PC-3 (cell line): Measurements from ENCODE around the gene CPN2. TPM values are rescaled to one million over a fixed set of nuclear protein-coding genes. Genes with fewer than 3 reads are reported as not detected.

Source experiments
- ATAC-seq: fragments of 200-7000 bp; cut with Tn5 transposase; 2 replicates; pipeline ENCODE4 v1.9.1; 2020; ENCODE audit warnings: mild to moderate bottlenecking, moderate library complexity
- BruUV-seq: library from RNA; stranded (reverse); fragments of 400-500 nt; replicated peaks from 2 replicates; lab custom pipeline; 2021; lab: Mats Ljungman, UMichigan
- CTCF ChIA-PET: fragments of 300-600 bp; sonication (Branson Sonifier 250); formaldehyde crosslinking; loops from one replicate; lab custom pipeline; 2022; ENCODE audit warnings: antibody characterized with exemption; lab: Charles Lee
- POLR2A ChIA-PET: fragments of 300-600 bp; sonication (Branson Sonifier 250); formaldehyde crosslinking; loops from one replicate; lab custom pipeline; 2022; ENCODE audit warnings: antibody characterized with exemption; ENCODE audit not compliant: unreplicated experiment; lab: Charles Lee
- DNase-seq: peaks from one replicate; pipeline ENCODE4 v3.0.0-alpha.2; 2015
- H2AFZ ChIP-seq: fragments of 300-600 bp; sonication (generic); 2 replicates; pipeline ENCODE4 v1.6.0; 2016; ENCODE audit warnings: antibody characterized with exemption, low read length
- H3F3A ChIP-seq: fragments of 300-600 bp; sonication (generic); one replicate; pipeline ENCODE4 v1.6.0; 2017; ENCODE audit warnings: antibody characterized with exemption, low read length, control low read depth, mild to moderate bottlenecking; ENCODE audit not compliant: unreplicated experiment
- H3K27ac ChIP-seq: fragments of 300-600 bp; sonication (generic); 2 replicates; pipeline ENCODE4 v1.5.1; 2016; ENCODE audit warnings: mild to moderate bottlenecking, low read length
- H3K27me3 ChIP-seq: fragments of 300-600 bp; sonication (generic); 2 replicates; pipeline ENCODE4 v1.6.1; 2016; ENCODE audit warnings: low read length, mixed read lengths
- H3K36me3 ChIP-seq: fragments of 300-600 bp; sonication (generic); 2 replicates; pipeline ENCODE4 v1.6.1; 2016; ENCODE audit warnings: low read depth, mixed run types, low read length, mixed read lengths
- H3K4me1 ChIP-seq: fragments of 300-600 bp; sonication (generic); 2 replicates; pipeline ENCODE4 v1.5.1; 2016; ENCODE audit warnings: low read length; ENCODE audit not compliant: insufficient read depth
- H3K4me2 ChIP-seq: fragments of 300-600 bp; sonication (generic); 2 replicates; pipeline ENCODE4 v1.6.0; 2016; ENCODE audit warnings: low read length
- H3K4me3 ChIP-seq: fragments of 300-600 bp; sonication (generic); 2 replicates; pipeline ENCODE4 v1.5.1; 2016; ENCODE audit warnings: mild to moderate bottlenecking, low read length, mixed read lengths
- H3K79me2 ChIP-seq: fragments of 300-600 bp; sonication (generic); 2 replicates; pipeline ENCODE4 v1.6.1; 2017; ENCODE audit warnings: low read length, mixed read lengths
- H3K9ac ChIP-seq: fragments of 300-600 bp; sonication (generic); 2 replicates; pipeline ENCODE4 v1.6.0; 2016; ENCODE audit warnings: mild to moderate bottlenecking, low read length
- H3K9me2 ChIP-seq: fragments of 300-600 bp; sonication (generic); replicated peaks from 2 replicates; pipeline ENCODE4 v1.6.1; 2016; ENCODE audit warnings: mixed run types, low read length, mixed read lengths
- H3K9me3 ChIP-seq: fragments of 300-600 bp; sonication (generic); 2 replicates; pipeline ENCODE4 v1.6.1; 2016; ENCODE audit warnings: low read length, mixed read lengths
- H4K20me1 ChIP-seq: fragments of 300-600 bp; sonication (generic); 2 replicates; pipeline ENCODE4 v1.6.1; 2016; ENCODE audit warnings: low read length, mixed read lengths
- CTCF ChIP-seq: fragments of 300-600 bp; sonication (generic); conservative IDR thresholded peaks from 2 replicates; pipeline ENCODE4 v1.5.1; 2017; ENCODE audit warnings: antibody characterized with exemption, low read depth, mild to moderate bottlenecking, low read length
- EZH2 ChIP-seq: fragments of 300-600 bp; sonication (generic); IDR thresholded peaks from one replicate; pipeline ENCODE4 v1.6.1; 2017; ENCODE audit warnings: antibody characterized with exemption, mild to moderate bottlenecking, low read length; ENCODE audit not compliant: unreplicated experiment
- EZH2phosphoT487 ChIP-seq: fragments of 300-600 bp; sonication (generic); IDR thresholded peaks from 2 replicates; pipeline ENCODE4 v1.6.1; 2018; ENCODE audit warnings: mild to moderate bottlenecking, antibody characterized with exemption, low read length, borderline replicate concordance
- intact Hi-C: fragments of 100-400 bp; cut with micrococcal nuclease; formaldehyde crosslinking; loops from 2 replicates; pipeline ENCODE4 v1.9.0; 2023
- total RNA-seq: library from RNA; depleted of rRNA; stranded (reverse); fragments of >200 nt; gene quantifications from 2 replicates; pipeline ENCODE4 v1.2.3, GENCODE V29; 2014

The CPN2 gene
- total RNA-seq, 1 experiment from 2014 or later, result 0.07 TPM

- peaks cover 44% of the 10 kb centered on the region for H3K4me1 ChIP-seq
- peaks cover 13% of the 10 kb centered on the region for H3K36me3 ChIP-seq
- no peaks in the 10 kb centered on the region for H3K27me3 ChIP-seq
- ATAC-seq (no peak), DNase-seq (no peak)
- TF ChIP-seq EZH2phosphoT487 (no peak), EZH2 (no peak), CTCF (no peak)
- intact Hi-C loops, result loop anchor here (5.0 kb wide), 2 partner anchors 353 to 453 kb away; no protein-coding TSS in a partner anchor
- no TSS peak for BruUV-seq
- no peak overlapping the region for H3K9ac ChIP-seq
- H3K4me3 ChIP-seq, result no peak overlapping the region
- peaks cover 27% of the 10 kb centered on the region for H3K79me2 ChIP-seq
- ChIA-PET CTCF (no interaction called here), POLR2A (no interaction called here)
- H3K27ac ChIP-seq, result no peak overlapping the region; the same call in 1 of the 2 replicates
- H3F3A ChIP-seq, result peaks cover 14% of the 10 kb centered on the region
- no peaks in the 10 kb centered on the region for H3K9me3 ChIP-seq
- no peak overlapping the region for H3K4me2 ChIP-seq
- no peaks in the 10 kb centered on the region for H3K9me2 ChIP-seq
- H4K20me1 ChIP-seq, result peaks cover 9% of the 10 kb centered on the region
- H2AFZ ChIP-seq, result no peak overlapping the region
Observed at GRCh38 chr3:194324823-194325327, 26.3 kb downstream of the CPN2 start.

- Histone ChIP-seq H3K4me2 (peak overlapping the region; percentile 75), H3K4me1 (peaks cover 44% of the 10 kb centered on the region), H3K4me3 (peak overlapping the region; percentile 57), H3K9me3 (no peaks in the 10 kb centered on the region), H3F3A (peaks cover 14% of the 10 kb centered on the region), H3K27me3 (no peaks in the 10 kb centered on the region), H4K20me1 (peaks cover 9% of the 10 kb centered on the region), H2AFZ (peak overlapping the region; percentile 57), H3K36me3 (peaks cover 21% of the 10 kb centered on the region), H3K9me2 (no peaks in the 10 kb centered on the region), H3K27ac (peak overlapping the region; percentile 100), H3K79me2 (peaks cover 35% of the 10 kb centered on the region), H3K9ac (peak overlapping the region; percentile 73)
- intact Hi-C loops, result loop anchor here (2.0 to 5.0 kb wide), 4 partner anchors 183 to 452 kb away; no protein-coding TSS in a partner anchor
- TF ChIP-seq EZH2, result no peak
- peak; percentile 93 for TF ChIP-seq EZH2phosphoT487
- no peak for TF ChIP-seq CTCF
- DNase-seq, result peak; percentile 96
- POLR2A ChIA-PET, result interaction anchor here (0.5 to 2.6 kb wide), 5 partner anchors 183 to 252 kb away, joined by 4 to 28 read pairs (median 6); partner anchors contain the start of gene HES1
- BruUV-seq, result TSS peak; percentile 59
- CTCF ChIA-PET, result interaction anchor here (1.0 kb wide), 1 partner anchor 19 kb away, joined by 4 read pairs; no protein-coding TSS in a partner anchor
- ATAC-seq, result peak; percentile 57
Observed at GRCh38 chr3:194323785-194324735, 27.1 kb downstream of the CPN2 start.
